CD14-positive monocyte (primary cell): Measurements from ENCODE around the gene SMIM22. TPM values are rescaled to one million over a fixed set of nuclear protein-coding genes. Genes with fewer than 3 reads are reported as not detected.

Experiments used
- DNase-seq, 3 donors: peaks; one replicate each; pipeline ENCODE4 v3.0.0-alpha.2; 2011 to 2022
- H2AFZ ChIP-seq: 2 replicates; pipeline ENCODE4 v1.6.0; 2012; ENCODE audit warnings: mild to moderate bottlenecking, low read depth, low read length, inconsistent platforms; ENCODE audit not compliant: insufficient read depth, poor library complexity, severe bottlenecking
- H3K27ac ChIP-seq, 2 donors: 1 replicate in 1 of 2; 2 replicates in 1 of 2; pipeline ENCODE4 v1.5.1; 2012 to 2013; ENCODE audit warnings: low read length in 2 of 2, control low read depth in 1 of 2, inconsistent platforms in 1 of 2, low read depth in 1 of 2, mild to moderate bottlenecking in 1 of 2
- H3K27me3 ChIP-seq, 2 donors: one replicate each; pipeline versions ENCODE4 v1.6.0 to v1.6.1; 2011 to 2013; ENCODE audit warnings: low read length in 2 of 2; ENCODE audit not compliant: control insufficient read depth in 2 of 2, insufficient read depth in 2 of 2
- H3K36me3 ChIP-seq, 2 donors: replicated peaks in 1 of 2; 1 replicate in 1 of 2; 2 replicates in 1 of 2; pipeline versions ENCODE4 v1.5.1 to v1.6.1; 2012 to 2013; ENCODE audit warnings: low read length in 2 of 2, control low read depth in 1 of 2, inconsistent platforms in 1 of 2, mild to moderate bottlenecking in 1 of 2; ENCODE audit not compliant: insufficient read depth in 2 of 2, control insufficient read depth in 1 of 2
- H3K4me1 ChIP-seq, 2 donors: 1 replicate in 1 of 2; 2 replicates in 1 of 2; pipeline versions ENCODE4 v1.5.1 to v1.6.1; 2012 to 2013; ENCODE audit warnings: low read length in 2 of 2, control low read depth in 1 of 2, inconsistent platforms in 1 of 2, mild to moderate bottlenecking in 1 of 2, moderate library complexity in 1 of 2; ENCODE audit not compliant: insufficient read depth in 2 of 2, control insufficient read depth in 1 of 2
- H3K4me2 ChIP-seq: replicated peaks from 2 replicates; pipeline ENCODE3; 2012; ENCODE audit warnings: low read length, moderate library complexity, mild to moderate bottlenecking; ENCODE audit not compliant: poor library complexity, severe bottlenecking; ENCODE audit errors: extremely low read depth
- H3K4me3 ChIP-seq, 3 experiments: fragments of 200-600 bp in 1 of 3; sonication (generic) in 1 of 3; replicated peaks in 1 of 3; 1 replicate in 2 of 3; 2 replicates in 1 of 3; pipeline ENCODE4 v1.5.1; 2011 to 2013; ENCODE audit warnings: low read length in 3 of 3, mild to moderate bottlenecking in 3 of 3, control low read depth in 2 of 3, low read depth in 2 of 3, inconsistent platforms in 1 of 3, moderate library complexity in 1 of 3
- H3K79me2 ChIP-seq: 2 replicates; pipeline ENCODE4 v1.6.0; 2012; ENCODE audit warnings: mild to moderate bottlenecking, control low read depth, inconsistent platforms, low read length, moderate library complexity; ENCODE audit not compliant: insufficient read depth
- H3K9ac ChIP-seq: 2 replicates; pipeline ENCODE4 v1.6.0; 2017; ENCODE audit warnings: low read length, mild to moderate bottlenecking; ENCODE audit not compliant: insufficient read depth, poor library complexity, severe bottlenecking
- H3K9me3 ChIP-seq, 2 donors: replicated peaks in 1 of 2; 1 replicate in 1 of 2; 2 replicates in 1 of 2; pipeline versions ENCODE4 v1.5.1 to v1.6.1; 2012 to 2013; ENCODE audit warnings: low read length in 2 of 2, control low read depth in 1 of 2; ENCODE audit not compliant: control insufficient read depth in 1 of 2, insufficient read depth in 1 of 2
- H4K20me1 ChIP-seq: 2 replicates; pipeline ENCODE4 v1.6.0; 2012; ENCODE audit warnings: mild to moderate bottlenecking, low read length, control low read depth, moderate library complexity; ENCODE audit not compliant: insufficient read depth
- H3K27ac Mint-ChIP-seq, 7 donors: one replicate each; pipeline ENCODE4 v1.8.0; 2020; ENCODE audit warnings: mild to moderate bottlenecking in 7 of 7, mixed read lengths in 7 of 7, moderate library complexity in 6 of 7, inconsistent platforms in 2 of 7
- H3K27me3 Mint-ChIP-seq, 3 donors: one replicate each; pipeline ENCODE4 v1.8.0; 2021 to 2022; ENCODE audit warnings: low read depth in 3 of 3, mild to moderate bottlenecking in 3 of 3, mixed read lengths in 3 of 3, moderate library complexity in 3 of 3, inconsistent platforms in 1 of 3
- H3K36me3 Mint-ChIP-seq, 2 donors: one replicate each; pipeline ENCODE4 v1.8.0; 2020; ENCODE audit warnings: mixed read lengths in 2 of 2, inconsistent platforms in 1 of 2, mild to moderate bottlenecking in 1 of 2
- H3K4me1 Mint-ChIP-seq: one replicate; pipeline ENCODE4 v1.8.0; 2020; ENCODE audit warnings: mild to moderate bottlenecking, mixed read lengths
- H3K4me3 Mint-ChIP-seq, 2 donors: one replicate each; pipeline ENCODE4 v1.8.0; 2020; ENCODE audit warnings: mild to moderate bottlenecking in 2 of 2, mixed read lengths in 2 of 2, moderate library complexity in 1 of 2
- H3K9me3 Mint-ChIP-seq, 7 donors: one replicate each; pipeline ENCODE4 v1.8.0; 2020 to 2022; ENCODE audit warnings: mixed read lengths in 7 of 7, mild to moderate bottlenecking in 6 of 7, moderate library complexity in 6 of 7, inconsistent platforms in 2 of 7
- CTCF ChIP-seq: fragments of 200-600 bp; IDR thresholded peaks from one replicate; pipeline ENCODE4 v1.8.0; 2022; ENCODE audit warnings: antibody characterized with exemption, mild to moderate bottlenecking
- whole genome bisulfite sequencing: methylation state at CpG from one replicate; pipeline ENCODE4 v1.1.5; 2013; ENCODE audit warnings: missing lambda C conversion rate; ENCODE audit not compliant: insufficient coverage; 5-methylcytosine and 5-hydroxymethylcytosine counted together
- intact Hi-C, 2 donors: fragments of 100-400 bp; cut with micrococcal nuclease; formaldehyde crosslinking; loops; one replicate each; pipeline versions ENCODE4 v1.15.0 to v1.15.1; 2023
- polyA plus RNA-seq, 3 donors: library from polyadenylated mRNA; depleted of rRNA in 1 of 3; unstranded in 2 of 3; stranded (reverse) in 1 of 3; fragments of 300-500 nt in 2 of 3; fragments of >200 nt in 1 of 3; fragmentation: Illumina TruSeq in 2 of 3; gene quantifications; 1 replicate in 2 of 3; 2 replicates in 1 of 3; pipeline ENCODE4 v1.2.3, GENCODE V29; 2012 to 2021

SMIM22 gene
- polyA plus RNA-seq, 3 donors = not detected

- Histone ChIP-seq H3K9ac (no peak overlapping the region), H3K79me2 (no peaks in the 10 kb centered on the region), H3K9me3 (no peaks in the 10 kb centered on the region), H3K27ac (no peak overlapping the region), H3K4me2 (no peak overlapping the region), H3K27me3 (no peaks in the 10 kb centered on the region), H3K4me3 (no peak overlapping the region), H2AFZ (no peak overlapping the region), H3K36me3 (no peaks in the 10 kb centered on the region), H3K4me1 (peaks cover 6 to 12% of the 10 kb centered on the region in 2 donors), H4K20me1 (no peaks in the 10 kb centered on the region)
- WGBS = 86% methylated on average over 1 of the region's 2 CpGs
- no peaks in the 10 kb centered on the region for H3K36me3 Mint-ChIP-seq
- no peak overlapping the region for H3K27ac Mint-ChIP-seq
- peaks cover 0 to 2% (median 0%) of the 10 kb centered on the region in 7 donors for H3K9me3 Mint-ChIP-seq
- no peak for TF ChIP-seq CTCF
- H3K4me1 Mint-ChIP-seq = peaks cover 23% of the 10 kb centered on the region
- intact Hi-C loops = no loop called here
- no peak for DNase-seq
- no peak overlapping the region for H3K4me3 Mint-ChIP-seq
- peaks cover 0 to 2% (median 1%) of the 10 kb centered on the region in 3 donors for H3K27me3 Mint-ChIP-seq
Measured at GRCh38 chr16:4776141-4776705, 18.9 kb upstream of the SMIM22 start.

DNA sequence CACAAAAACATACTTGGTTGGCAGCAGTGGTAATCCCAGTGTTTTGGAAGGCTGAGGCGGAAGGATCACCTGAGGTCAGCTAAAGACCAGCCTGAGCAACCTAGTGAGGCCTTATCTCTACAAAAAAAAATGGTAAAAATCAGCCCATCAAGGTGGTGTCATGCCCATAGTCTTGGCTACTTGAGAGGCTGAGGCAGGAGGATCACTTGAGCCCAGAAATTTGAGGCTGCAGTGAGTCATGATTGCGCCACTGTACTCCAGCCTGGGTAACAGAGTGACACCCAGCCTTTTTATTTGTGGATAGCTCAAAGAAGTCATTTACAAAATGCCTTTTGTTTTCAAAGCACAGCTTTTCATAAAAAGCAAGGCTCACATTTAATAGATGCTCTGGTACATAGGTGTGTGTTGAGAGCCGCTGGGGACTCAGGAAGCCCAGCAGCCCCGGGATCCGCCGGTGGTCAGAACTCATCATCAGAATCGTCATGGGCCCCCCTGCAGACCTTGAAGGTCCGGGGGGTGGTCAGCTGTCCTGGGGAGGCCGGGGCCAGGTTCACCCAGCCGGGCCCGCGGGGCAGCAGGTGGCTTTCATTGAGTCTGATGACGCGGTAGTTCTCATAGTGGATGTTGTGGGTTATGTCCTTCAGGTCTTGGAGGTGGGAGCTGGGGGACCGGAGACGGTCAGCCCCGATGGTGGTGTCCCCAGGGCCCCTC lies 17.7 kb upstream of the SMIM22 start:
- Mint-ChIP-seq H3K4me3 (no peak overlapping the region), H3K27ac (no peak overlapping the region), H3K27me3 (peaks cover 0 to 2% (median 2%) of the 10 kb centered on the region in 3 donors), H3K9me3 (peaks cover 0 to 2% (median 0%) of the 10 kb centered on the region in 7 donors), H3K4me1 (peaks cover 31% of the 10 kb centered on the region), H3K36me3 (no peaks in the 10 kb centered on the region)
- TF ChIP-seq CTCF = no peak
- intact Hi-C loops = no loop called here
- DNase-seq = no peak
- Histone ChIP-seq H4K20me1 (no peaks in the 10 kb centered on the region), H2AFZ (no peak overlapping the region), H3K36me3 (no peaks in the 10 kb centered on the region), H3K4me1 (peaks cover 17 to 19% of the 10 kb centered on the region in 2 donors), H3K9me3 (no peaks in the 10 kb centered on the region), H3K27ac (no peak overlapping the region), H3K4me3 (no peak overlapping the region), H3K79me2 (no peaks in the 10 kb centered on the region), H3K4me2 (no peak overlapping the region), H3K9ac (no peak overlapping the region), H3K27me3 (no peaks in the 10 kb centered on the region)
- WGBS = 93% methylated on average over 10 of the region's 17 CpGs
